Urothelium cell line (cell line): ENCODE measurements around the gene SERGEF.

Experiments used
- DNase-seq: peaks from one replicate; pipeline ENCODE4 v3.0.0; 2011; ENCODE audit warnings: low spot score, mixed read lengths
- FAIRE-seq: peaks from 2 replicates; lab custom pipeline; 2011; peaks lifted over from hg19 to GRCh38; lab: Jason Lieb, UNC

Gene SERGEF

GRCh38 chr11:18012906-18013781 is at the start of gene SERGEF:
SERGEF (minus strand) TSS chr11:18013047; CDS start chr11:18013010, 37 bp downstream.
- FAIRE-seq, result no peak
- DNase-seq, result peak; percentile 98

- no peak for FAIRE-seq
Measured at GRCh38 chr11:18061351-18061750, 48.5 kb upstream of the SERGEF start.

GRCh38 chr11:18056561-18057181 is 43.8 kb upstream of the SERGEF start:
- DNase-seq (no peak), FAIRE-seq (no peak)

More at GRCh38 chr11:18061351-18061750, 48.5 kb upstream of the SERGEF start:
- no peak for DNase-seq

GRCh38 chr11:18054511-18055103 is 41.8 kb upstream of the SERGEF start:
- DNase-seq (no peak), FAIRE-seq (no peak)

GRCh38 chr11:18050848-18051247 is 38.0 kb upstream of the SERGEF start:
- no peak for FAIRE-seq
- DNase-seq, result no peak

GRCh38 chr11:18046116-18046777 is 33.4 kb upstream of the SERGEF start, which contains the start of gene TPH1:
TPH1 (minus strand) TSS chr11:18046269; CDS start chr11:18040762, 5,507 bp downstream.
- FAIRE-seq, result no peak
- no peak for DNase-seq

GRCh38 chr11:18036456-18036855 is 23.6 kb upstream of the SERGEF start:
- FAIRE-seq, result no peak

GRCh38 chr11:18027475-18027874 is 14.6 kb upstream of the SERGEF start:
- DNase-seq (no peak), FAIRE-seq (no peak)

More at GRCh38 chr11:18036456-18036855, 23.6 kb upstream of the SERGEF start:
- DNase-seq, result no peak

GRCh38 chr11:18022419-18022818 is 9.6 kb upstream of the SERGEF start:
- DNase-seq (no peak), FAIRE-seq (no peak)

GRCh38 chr11:18019650-18020049 is 6.8 kb upstream of the SERGEF start:
- DNase-seq (no peak), FAIRE-seq (no peak)

- DNase-seq, result no peak
- FAIRE-seq, result no peak
Measured at GRCh38 chr11:18016789-18017188, 3.9 kb upstream of the SERGEF start.

GRCh38 chr11:18014876-18015275 is 2.0 kb upstream of the SERGEF start:
- DNase-seq (no peak), FAIRE-seq (no peak)

GRCh38 chr11:18013790-18014507 is 1.1 kb upstream of the SERGEF start:
- FAIRE-seq, result no peak
- DNase-seq, result peak; percentile 10

GRCh38 chr11:18012122-18012905 is 533 bp downstream of the SERGEF start:
- DNase-seq, result peak; percentile 28
- FAIRE-seq, result no peak

GRCh38 chr11:18011633-18012032 is 1.2 kb downstream of the SERGEF start:
- FAIRE-seq, result no peak
- DNase-seq, result no peak

- FAIRE-seq, result no peak
- no peak for DNase-seq
Measured at GRCh38 chr11:18010977-18011586, 1.8 kb downstream of the SERGEF start.

GRCh38 chr11:18010121-18010670 is 2.7 kb downstream of the SERGEF start:
- no peak for DNase-seq
- FAIRE-seq, result no peak

- FAIRE-seq, result no peak
Measured at GRCh38 chr11:18005376-18006129, 7.3 kb downstream of the SERGEF start.

More at GRCh38 chr11:18005376-18006129, 7.3 kb downstream of the SERGEF start:
- peak; percentile 7 for DNase-seq
